ENCODE results near the gene ARHGEF3.

GRCh38 chr3:56680054-56680580 lies 121.6 kb downstream of the ARHGEF3 start:
- no peak for TF ChIP-seq CTCF (IDR thresholded peaks at IDR 0.05; ENCODE audit: low read length)
- TF ChIP-seq EZH2 (IDR thresholded peaks at IDR 0.05; ENCODE audit: borderline replicate concordance, low read length), result no peak
